GM12874 (cell line): ENCODE measurements around the gene PYGB.

ENCODE experiments used
- TF ChIP-seq, protein P1 (sequence below): IDR thresholded peaks from 2 replicates; pipeline ENCODE4 v1.5.1; 2011; ENCODE audit warnings: low read depth, mild to moderate bottlenecking, control low read depth, low read length, moderate library complexity; ENCODE audit not compliant: insufficient read depth

Gene PYGB

DNA sequence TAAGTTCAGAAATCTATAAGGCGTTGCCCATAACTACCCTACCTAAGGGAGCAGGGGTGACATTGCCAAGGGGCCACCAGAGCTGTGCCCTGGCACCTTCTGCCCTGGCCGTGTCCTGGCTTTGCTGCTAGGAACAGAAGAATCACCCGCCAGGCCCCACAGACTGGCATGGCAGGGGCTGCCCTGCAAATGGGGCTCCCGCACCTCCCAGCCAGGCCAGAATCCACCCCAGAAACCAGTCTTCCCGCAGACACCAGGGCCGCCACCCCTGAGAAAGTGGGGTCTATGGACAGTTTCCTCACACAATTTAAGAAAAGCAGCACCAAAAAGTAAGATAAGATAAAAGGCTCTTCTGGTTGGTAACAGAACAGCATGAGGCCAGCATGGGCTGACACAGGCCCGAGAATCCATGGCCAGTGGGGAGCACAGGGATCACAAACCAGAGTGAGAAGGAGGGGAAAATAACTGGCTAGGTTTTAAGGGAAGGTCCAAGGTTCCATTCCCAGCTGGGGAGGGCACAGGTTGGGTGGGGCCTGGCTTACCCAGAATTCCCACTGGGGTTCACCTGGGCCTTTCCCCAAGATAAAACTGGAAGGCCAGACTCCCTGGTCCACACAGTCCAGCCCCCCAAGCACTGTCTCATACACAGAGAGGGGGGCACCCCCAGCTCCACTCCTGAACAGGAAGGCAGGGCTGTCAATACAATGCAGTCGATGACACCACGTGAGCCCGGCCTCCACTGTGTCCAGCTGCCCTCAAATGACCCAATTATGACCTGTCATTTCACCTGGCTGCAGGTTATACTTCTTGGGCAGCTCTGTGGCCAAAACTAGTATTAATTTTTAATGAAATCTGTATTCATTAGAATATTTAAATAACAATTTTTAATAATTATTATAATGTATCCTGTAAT, 59.4 kb downstream of the PYGB start:
- TF ChIP-seq, protein P1, sequence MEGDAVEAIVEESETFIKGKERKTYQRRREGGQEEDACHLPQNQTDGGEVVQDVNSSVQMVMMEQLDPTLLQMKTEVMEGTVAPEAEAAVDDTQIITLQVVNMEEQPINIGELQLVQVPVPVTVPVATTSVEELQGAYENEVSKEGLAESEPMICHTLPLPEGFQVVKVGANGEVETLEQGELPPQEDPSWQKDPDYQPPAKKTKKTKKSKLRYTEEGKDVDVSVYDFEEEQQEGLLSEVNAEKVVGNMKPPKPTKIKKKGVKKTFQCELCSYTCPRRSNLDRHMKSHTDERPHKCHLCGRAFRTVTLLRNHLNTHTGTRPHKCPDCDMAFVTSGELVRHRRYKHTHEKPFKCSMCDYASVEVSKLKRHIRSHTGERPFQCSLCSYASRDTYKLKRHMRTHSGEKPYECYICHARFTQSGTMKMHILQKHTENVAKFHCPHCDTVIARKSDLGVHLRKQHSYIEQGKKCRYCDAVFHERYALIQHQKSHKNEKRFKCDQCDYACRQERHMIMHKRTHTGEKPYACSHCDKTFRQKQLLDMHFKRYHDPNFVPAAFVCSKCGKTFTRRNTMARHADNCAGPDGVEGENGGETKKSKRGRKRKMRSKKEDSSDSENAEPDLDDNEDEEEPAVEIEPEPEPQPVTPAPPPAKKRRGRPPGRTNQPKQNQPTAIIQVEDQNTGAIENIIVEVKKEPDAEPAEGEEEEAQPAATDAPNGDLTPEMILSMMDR, result no peak

DNA sequence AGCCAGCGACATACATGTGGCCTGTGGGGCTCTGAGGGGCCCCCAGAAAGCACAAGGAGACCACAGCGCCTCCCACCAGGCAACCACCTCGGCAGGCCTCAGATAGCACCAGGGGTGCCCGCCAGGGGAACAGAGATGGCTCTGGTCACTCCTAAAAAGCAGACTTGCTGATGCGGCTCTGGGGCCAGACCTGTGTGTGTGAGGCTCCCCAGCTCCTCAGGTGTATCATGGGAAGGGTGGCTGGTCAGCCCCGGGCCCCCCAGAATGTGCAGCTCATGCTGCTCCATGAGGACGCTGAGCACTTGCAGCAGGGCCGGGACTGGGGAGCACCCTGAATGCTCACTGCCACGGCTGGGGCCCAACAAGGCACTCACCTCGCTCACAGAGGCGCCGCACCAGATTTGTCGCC, 60.2 kb downstream of the PYGB start:
- TF ChIP-seq, protein P1, result no peak

DNA sequence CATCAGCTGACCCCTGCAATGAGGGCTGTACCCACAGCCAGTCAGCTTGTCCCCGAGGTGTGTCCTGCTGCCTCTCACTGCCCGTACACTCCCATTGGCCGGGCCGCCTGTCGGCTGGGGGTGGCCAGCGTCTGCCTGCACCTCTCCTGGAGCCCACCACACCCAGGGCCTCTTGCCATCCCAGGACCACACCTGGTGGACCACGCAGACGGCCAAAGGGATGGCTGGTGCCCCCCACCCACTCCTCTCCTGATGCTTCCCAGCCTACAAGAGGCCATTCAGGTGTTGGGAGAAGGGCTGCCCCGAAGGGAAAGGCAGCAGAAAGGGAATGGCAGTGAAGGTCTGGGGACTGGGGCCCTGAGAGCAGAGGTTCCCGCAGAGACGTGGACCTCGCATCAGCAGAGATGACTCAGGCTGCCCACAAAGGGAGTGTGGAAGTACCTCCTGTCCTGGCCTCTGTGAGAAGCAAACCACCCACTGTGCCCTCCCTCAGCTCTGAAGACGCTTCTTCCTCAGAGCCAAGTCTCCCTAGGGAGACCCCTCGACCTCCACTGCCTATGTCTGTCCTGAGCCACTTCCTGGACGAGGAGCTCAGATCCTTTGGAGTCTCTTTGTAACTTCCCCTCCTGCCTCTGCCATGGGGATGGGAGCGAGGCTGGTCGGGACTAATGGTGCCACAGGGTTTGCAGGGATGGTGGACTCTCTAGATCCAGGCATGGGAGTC, 60.9 kb downstream of the PYGB start:
- TF ChIP-seq, protein P1, result no peak

DNA sequence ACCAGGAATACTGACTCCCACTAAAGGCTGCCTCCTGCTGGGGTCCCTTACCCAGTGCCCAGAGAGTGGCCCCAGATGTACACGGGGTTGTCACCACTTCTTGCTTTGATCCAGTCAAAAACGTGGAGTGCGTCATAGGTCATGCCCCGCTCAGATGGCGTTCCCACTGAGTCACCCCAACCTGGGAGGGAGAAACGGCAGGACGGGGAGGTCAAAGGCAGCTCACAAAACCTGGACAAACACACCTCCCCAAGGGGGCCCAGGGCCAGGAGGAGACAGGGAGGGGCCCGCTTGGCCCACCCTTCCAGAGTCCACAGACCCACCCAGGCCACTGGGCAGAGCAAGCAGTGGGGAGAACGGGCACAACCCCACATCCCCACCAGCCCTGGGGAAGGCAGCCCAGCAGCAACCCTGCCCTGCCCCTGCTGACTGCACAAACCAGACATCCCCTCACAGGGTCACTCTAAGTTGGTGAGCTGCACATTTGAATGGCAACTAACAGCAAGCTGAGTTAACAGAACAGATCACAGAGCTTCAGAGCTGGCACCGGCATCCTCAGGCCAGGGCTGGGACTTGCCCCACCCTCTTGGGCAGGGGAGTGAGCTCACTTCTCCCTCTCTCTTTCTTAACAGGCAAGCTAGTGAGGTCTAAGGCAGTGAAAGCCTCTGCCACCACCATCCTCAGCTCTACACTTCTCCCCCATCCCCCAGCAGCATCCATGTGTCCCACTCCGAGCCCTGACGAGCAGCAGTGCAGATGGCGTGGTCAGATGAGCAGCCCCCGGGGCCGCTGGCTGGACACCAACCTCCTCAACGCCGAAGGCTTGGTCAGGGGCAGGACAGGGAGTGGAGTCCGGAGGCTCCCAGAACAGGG, 61.7 kb downstream of the PYGB start:
- TF ChIP-seq, protein P1, result no peak

DNA sequence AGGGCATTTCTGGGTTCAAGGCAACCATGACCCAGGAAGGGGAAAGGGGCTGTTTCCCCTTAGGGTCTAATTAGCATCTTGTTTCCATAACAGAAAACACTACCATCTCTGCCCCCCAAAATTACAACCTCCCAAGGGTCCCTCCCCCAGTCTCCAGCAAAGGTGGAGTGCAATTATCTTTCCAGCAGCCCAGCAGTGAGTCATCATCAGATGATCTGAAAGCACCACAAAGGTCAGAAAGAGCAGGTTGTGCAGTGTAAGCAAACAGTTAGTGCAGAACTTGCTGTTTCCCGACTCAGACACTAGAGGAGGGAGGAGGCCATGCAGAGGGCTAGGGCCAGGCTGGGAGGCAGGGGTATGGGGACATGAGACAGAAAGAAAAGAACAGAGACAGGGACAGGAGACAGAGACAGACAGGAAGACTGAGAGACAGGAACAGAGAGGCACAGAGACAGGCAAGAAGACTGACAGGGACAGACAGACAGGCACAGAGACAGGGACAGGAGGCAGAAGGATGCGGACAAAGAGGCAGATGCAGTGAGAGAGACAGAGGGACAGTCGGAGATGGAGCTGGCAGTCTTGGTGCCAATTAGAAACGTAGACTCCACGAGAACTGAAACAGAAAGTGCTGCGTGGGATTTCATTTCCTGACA, 62.5 kb downstream of the PYGB start:
- TF ChIP-seq, protein P1, result peak; percentile 81

DNA sequence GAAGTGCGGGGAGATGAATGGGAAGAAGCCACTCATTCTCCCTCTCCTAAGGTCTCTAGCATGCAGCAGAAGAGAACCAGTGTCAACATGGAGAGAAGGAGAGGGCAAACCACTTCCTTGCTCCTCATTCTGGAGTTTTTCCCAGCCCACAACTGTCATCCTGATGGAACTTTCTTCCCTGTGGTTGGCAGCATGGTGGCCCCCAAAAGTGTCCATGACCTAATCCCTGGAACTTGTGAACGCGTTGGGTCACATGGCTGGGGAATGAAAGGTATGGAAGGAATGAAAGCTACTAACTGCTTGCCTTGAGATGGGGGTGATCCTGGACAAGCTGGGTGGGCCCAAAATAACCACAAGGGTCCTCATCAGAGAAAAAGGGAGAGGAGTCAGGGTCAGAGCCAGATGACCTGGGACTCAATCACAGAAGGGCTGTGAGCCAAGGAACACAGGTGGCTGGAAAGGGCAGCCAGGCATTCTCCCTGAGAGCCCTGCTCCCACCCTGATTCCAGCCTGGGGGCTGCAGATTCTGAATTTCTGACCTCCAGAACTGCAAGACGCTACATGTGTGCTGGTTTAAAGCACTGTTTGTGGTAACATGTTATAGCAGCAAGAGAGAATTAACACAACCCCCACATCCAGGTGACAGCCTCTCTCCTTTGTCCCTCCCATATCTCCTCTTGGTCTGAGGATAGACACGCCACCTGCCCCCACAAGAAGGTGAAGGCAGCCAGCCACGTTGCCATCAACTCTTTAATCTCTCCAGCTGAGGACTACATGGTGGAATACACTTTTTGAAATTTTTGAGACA, 63.2 kb downstream of the PYGB start:
- TF ChIP-seq, protein P1, result no peak
